ENCODE results near the gene KRTAP5-5. TPM values are rescaled to one million over a fixed set of nuclear protein-coding genes. Genes with fewer than 3 reads are reported as not detected.

The KRTAP5-5 gene
- total RNA-seq, 6 experiments from 2014 or later, result not detected

GRCh38 chr11:1632053-1632714, 2.6 kb downstream of the KRTAP5-5 start:
- H3K27ac ChIP-seq, result no peak overlapping the region
- TF ChIP-seq POLR2A (IDR thresholded peaks at IDR 0.05), result no peak
- TF ChIP-seq, protein P1, sequence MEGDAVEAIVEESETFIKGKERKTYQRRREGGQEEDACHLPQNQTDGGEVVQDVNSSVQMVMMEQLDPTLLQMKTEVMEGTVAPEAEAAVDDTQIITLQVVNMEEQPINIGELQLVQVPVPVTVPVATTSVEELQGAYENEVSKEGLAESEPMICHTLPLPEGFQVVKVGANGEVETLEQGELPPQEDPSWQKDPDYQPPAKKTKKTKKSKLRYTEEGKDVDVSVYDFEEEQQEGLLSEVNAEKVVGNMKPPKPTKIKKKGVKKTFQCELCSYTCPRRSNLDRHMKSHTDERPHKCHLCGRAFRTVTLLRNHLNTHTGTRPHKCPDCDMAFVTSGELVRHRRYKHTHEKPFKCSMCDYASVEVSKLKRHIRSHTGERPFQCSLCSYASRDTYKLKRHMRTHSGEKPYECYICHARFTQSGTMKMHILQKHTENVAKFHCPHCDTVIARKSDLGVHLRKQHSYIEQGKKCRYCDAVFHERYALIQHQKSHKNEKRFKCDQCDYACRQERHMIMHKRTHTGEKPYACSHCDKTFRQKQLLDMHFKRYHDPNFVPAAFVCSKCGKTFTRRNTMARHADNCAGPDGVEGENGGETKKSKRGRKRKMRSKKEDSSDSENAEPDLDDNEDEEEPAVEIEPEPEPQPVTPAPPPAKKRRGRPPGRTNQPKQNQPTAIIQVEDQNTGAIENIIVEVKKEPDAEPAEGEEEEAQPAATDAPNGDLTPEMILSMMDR (IDR thresholded peaks at IDR 0.05), result no peak
- intact Hi-C loops (cut with DNase I), result loop anchor here in 1 of 2 donors (10.0 kb wide), 1 partner anchor 87 kb away; no protein-coding TSS in a partner anchor
- no peaks in the 10 kb centered on the region for H3K36me3 ChIP-seq
- no peak for ATAC-seq
- H3K4me3 ChIP-seq, result no peak overlapping the region
- WGBS (ENCODE audit: insufficient coverage, low coverage, low lambda C conversion rate, missing lambda C conversion rate), result no CpG with 5 or more reads among the region's 11 CpGs
- H3K4me1 ChIP-seq, result no peaks in the 10 kb centered on the region
- no peak for DNase-seq
- H3K9me3 ChIP-seq, result no peaks in the 10 kb centered on the region
- no peaks in the 10 kb centered on the region for H3K27me3 ChIP-seq

GRCh38 chr11:1633864-1634263, 4.3 kb downstream of the KRTAP5-5 start:
- TF ChIP-seq, protein P1 (IDR thresholded peaks at IDR 0.05), result no peak
- TF ChIP-seq POLR2A (IDR thresholded peaks at IDR 0.05), result no peak
- no peak overlapping the region for H3K27ac ChIP-seq
- no peaks in the 10 kb centered on the region for H3K36me3 ChIP-seq
- ATAC-seq (no peak), DNase-seq (no peak)
- H3K27me3 ChIP-seq, result no peaks in the 10 kb centered on the region
- no peak overlapping the region for H3K4me3 ChIP-seq
- no CpG with 5 or more reads among the region's 10 CpGs for WGBS (ENCODE audit: insufficient coverage, low coverage, low lambda C conversion rate, missing lambda C conversion rate)
- intact Hi-C loops (cut with DNase I), result loop anchor here in 1 of 2 donors (10.0 kb wide), 1 partner anchor 89 kb away; no protein-coding TSS in a partner anchor
- H3K4me1 ChIP-seq, result no peaks in the 10 kb centered on the region
- no peaks in the 10 kb centered on the region for H3K9me3 ChIP-seq

GRCh38 chr11:1636291-1636950, 6.8 kb downstream of the KRTAP5-5 start:
- Histone ChIP-seq H3K4me3 (no peak overlapping the region), H3K4me1 (no peaks in the 10 kb centered on the region), H3K36me3 (no peaks in the 10 kb centered on the region), H3K27ac (no peak overlapping the region), H3K9me3 (no peaks in the 10 kb centered on the region), H3K27me3 (no peaks in the 10 kb centered on the region)
- no peak for TF ChIP-seq POLR2A (IDR thresholded peaks at IDR 0.05)
- TF ChIP-seq, protein P1 (IDR thresholded peaks at IDR 0.05), result no peak
- intact Hi-C loops (cut with DNase I), result loop anchor here in 1 of 2 donors (10.0 kb wide), 1 partner anchor 92 kb away; no protein-coding TSS in a partner anchor
- DNase-seq (no peak), ATAC-seq (no peak)
- WGBS (ENCODE audit: insufficient coverage, low coverage, low lambda C conversion rate, missing lambda C conversion rate), result 82% methylated on average over 12 of the region's 19 CpGs

DNA sequence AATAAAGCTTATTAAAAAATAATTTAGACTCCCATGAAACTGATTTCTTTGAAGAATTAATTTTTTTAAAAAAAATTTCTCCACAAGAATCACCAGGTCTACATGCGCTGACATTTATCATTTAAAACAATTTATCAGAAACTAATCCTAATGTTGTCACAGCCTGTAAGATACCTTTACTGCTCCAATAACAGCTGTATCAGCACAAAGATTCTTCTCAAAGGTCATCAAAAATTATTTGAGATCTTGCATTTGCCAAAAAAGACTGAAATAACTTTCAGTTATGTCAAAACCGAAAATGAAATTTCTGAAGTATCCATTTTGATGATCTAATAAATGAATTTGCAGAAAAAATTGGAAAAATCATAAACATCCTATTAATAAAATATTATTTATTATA, 8.1 kb downstream of the KRTAP5-5 start:
- H3K27me3 ChIP-seq, result no peaks in the 10 kb centered on the region
- H3K36me3 ChIP-seq, result no peaks in the 10 kb centered on the region
- TF ChIP-seq, protein P1 (IDR thresholded peaks at IDR 0.05), result no peak
- no peak for TF ChIP-seq POLR2A (IDR thresholded peaks at IDR 0.05)
- H3K9me3 ChIP-seq, result no peaks in the 10 kb centered on the region
- no peaks in the 10 kb centered on the region for H3K4me1 ChIP-seq
- 78% methylated on average over 2 of the region's 2 CpGs for WGBS (ENCODE audit: insufficient coverage, low coverage, low lambda C conversion rate, missing lambda C conversion rate)
- H3K27ac ChIP-seq, result no peak overlapping the region
- DNase-seq (no peak), ATAC-seq (no peak)
- intact Hi-C loops (cut with DNase I), result loop anchor here in 1 of 2 donors (10.0 kb wide), 1 partner anchor 93 kb away; no protein-coding TSS in a partner anchor
- H3K4me3 ChIP-seq, result no peak overlapping the region

Data from right lobe of liver (tissue), 6 donors.